HG02884 (cell line): Measurements from ENCODE around the gene ADGRL3.
"Not testable (repeated sequence)": the region's sequence is repeated elsewhere in the genome, so short reads cannot be mapped to it uniquely, and the experiment has no call there.

Source experiments
- ATAC-seq: cut with Tn5 transposase; IDR thresholded peaks from one replicate; pipeline ENCODE4 v1.9.1; 2021; ENCODE audit warnings: mild to moderate bottlenecking, moderate library complexity; ENCODE audit not compliant: unreplicated experiment

The ADGRL3 gene

GRCh38 chr4:61468024-61468720, 268.0 kb downstream of the ADGRL3 start:
- no peak for ATAC-seq

- ATAC-seq = no peak
Measured at GRCh38 chr4:61473306-61473705, 273.2 kb downstream of the ADGRL3 start.

DNA sequence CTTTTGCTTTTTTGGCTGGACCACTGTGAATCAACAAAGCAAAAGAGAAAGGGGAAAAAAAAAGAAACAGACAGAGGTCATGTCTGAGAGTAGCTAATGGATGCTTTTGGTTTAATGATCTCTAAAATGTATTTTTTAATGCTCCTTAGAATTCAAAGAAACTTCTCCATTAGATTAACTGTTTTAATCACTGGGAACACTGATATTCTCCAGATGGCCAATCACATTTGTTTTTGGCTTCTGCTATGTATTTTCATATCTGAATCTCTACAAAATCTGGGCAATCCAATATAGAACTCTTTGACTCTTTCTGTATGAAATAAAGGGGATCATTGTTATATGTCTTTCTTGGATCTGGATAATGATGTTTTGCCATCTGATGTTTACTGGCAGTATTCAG, 278.2 kb downstream of the ADGRL3 start:
- ATAC-seq = no peak

- ATAC-seq = no peak
Measured at GRCh38 chr4:61485056-61485455, 284.9 kb downstream of the ADGRL3 start.

DNA sequence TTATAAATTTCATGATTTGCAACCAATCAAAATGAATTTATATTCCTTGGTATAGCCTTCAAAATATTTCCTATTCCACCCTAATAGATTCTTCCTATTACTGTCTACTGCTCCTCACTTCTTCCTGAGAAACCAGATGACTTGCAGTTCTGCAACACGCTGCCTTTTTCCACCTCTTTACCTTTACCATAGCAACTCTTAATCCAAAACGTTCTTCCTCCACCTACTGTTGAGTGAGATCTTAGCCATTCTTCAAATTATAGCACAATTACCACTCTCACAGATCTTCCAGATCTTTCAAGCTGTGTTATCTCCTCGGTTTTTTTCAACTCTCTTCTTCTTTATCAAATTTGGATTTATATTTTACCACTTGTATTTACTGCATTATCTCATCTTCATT, 289.8 kb downstream of the ADGRL3 start:
- ATAC-seq = no peak

- ATAC-seq = no peak
Measured at GRCh38 chr4:61493041-61493440, 292.9 kb downstream of the ADGRL3 start.

DNA sequence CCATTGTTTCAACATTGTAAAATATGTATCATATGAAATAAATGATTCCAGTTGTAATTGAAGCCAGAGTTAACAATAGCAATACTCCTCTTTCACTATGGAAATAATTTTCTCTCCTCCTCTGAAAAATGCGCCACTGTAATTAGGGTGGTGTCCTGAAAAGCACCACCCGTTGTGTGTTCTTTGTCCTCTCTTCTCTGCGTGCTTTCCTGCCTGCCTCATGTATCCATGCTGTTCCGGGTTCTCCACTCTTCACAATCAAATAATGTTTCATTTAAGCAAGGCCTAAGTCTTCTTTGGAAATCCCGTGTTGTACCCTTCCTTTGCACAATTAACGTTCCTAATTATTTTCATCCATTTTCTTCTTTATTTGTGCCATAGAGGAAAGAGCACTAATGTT, 293.3 kb downstream of the ADGRL3 start:
- no peak for ATAC-seq

DNA sequence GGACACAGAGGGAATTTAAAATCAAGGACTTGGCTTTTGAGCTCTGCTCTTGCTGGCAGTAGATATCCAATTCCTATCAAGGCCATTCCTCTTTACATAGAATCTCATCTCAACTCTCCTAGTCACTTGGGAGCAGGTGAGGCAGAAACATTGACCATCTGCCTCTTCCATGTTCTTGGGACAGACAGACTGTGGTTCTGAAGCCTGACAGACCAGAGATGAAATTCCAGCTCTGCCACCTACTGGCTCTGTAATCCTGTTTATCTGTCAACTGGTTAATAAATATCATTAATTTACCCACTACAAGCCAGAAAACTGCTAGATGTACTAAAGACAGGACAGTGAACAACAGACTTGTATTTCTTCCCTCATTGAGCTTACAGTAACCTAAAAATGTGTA, 300.8 kb downstream of the ADGRL3 start:
- no peak for ATAC-seq

DNA sequence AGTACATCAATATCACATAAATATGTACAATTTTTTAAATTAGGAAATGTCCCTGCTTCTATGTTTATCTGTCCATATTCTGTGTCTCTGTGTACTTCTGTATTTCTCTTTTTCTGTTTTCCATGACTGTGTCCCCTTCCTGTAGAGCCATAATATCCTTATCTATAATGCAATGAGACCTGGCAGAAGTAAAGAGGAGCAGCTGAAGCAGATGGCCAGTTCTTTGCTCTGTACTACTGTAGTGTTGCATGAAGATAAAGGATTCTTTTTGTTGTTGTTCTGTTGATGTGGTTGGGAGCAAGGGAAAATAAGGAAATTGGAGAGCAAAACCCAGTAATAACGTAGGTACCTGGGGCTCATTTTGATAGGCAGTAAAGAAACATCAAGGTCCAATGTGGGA, 301.7 kb downstream of the ADGRL3 start:
- ATAC-seq = no peak

DNA sequence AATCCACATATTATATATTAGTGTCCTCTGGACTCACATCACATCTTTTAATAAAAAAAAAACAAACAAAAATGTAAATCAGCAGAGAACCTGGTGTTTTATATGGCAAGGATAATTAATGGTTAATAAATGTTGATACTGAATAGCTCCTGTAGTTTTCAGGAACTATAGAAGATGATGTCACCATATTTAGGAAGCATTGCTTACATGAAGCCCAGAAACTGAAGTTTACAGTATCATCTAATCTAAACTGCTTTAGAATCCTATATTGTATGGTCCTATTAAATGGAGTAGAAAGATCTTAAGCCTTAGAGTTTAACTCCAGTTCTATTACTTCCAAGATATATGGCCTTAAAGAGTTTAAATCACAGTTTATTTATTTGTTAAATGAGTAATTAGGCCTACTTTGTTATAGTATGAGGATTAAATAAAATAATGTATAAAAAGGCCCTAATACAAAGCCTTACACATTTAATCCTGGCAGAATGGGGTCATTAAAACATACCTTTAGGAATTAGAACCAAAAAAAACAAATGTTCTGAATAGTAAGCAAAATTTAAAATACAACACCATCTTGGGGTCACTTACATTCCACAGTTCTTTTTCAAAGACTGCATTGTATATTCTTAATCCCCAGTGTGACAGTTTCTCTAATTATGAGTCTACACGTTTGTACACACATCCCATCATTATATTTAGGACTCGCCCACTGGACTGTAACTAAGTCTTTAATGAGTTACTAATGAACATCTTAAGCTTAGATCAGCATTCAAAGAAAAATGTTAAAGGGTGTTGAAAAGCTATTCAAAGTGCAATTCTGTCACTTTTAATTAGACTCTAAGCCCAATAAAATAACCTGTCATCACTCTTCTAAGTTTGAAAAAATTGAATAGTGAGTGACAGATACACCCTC, 305.9 kb downstream of the ADGRL3 start:
- no peak for ATAC-seq

DNA sequence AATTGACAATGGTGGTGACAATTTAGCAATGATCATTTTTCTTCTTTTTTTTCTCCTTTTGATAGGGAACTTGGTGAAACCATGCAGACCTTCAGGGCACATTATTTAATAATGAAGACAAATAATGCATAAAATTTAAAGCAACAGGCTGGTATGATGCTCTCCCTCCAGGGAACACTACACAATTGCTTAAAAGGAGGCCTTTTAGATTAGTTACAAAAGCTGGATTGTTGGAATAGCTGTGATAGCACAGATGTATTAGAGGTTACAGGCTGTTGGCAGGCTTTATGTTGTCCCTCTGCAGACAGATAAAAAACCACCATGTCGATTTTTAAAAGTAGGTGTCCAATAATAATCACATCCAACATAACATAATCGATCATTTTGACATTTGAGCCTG, 307.0 kb downstream of the ADGRL3 start:
- no peak for ATAC-seq

DNA sequence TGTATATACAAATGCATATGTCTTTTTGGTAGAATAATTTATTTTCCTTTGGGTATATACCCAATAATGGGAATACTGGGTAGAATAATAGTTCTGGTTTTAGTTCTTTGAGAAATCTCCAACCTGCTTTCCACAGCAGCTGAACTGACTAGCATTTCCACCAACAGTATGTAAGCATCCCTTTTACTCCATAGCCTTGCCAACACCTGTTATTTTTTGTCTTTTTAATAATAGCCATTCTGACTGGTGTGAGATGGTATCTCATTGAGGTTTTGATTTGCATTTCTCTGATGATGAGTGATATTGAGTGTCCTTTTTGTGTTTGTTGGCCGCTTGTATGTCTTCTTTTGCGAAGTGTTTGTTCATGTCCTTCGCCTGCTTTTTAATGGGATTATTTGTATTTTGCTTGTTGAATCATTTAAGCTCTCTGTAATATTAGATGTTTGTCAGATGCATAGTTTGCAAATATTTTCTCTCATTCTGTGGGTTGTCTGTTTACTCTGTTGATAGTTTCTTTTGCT, 309.7 kb downstream of the ADGRL3 start:
- not testable (repeated sequence) for ATAC-seq

- no peak for ATAC-seq
Measured at GRCh38 chr4:61511716-61512488, 311.8 kb downstream of the ADGRL3 start.

DNA sequence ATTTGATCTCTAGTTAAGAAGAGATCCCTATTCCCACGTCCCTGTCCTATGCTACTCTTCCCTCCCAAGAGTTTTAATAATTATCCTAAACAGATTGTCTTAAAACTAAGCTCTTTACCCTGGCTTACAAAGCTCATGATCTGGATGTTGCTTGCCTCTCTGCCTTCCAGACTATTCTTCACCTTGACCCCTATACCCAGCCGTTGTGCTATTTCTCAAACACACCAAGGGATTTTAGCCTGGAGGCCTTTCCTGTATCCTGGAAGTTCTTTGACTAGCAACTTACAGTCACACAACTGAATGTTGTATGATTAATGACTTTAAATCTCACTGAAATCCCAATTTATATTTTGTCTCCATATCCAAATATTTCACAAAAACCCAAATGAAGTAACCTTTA, 314.9 kb downstream of the ADGRL3 start:
- no peak for ATAC-seq

- ATAC-seq = no peak
Measured at GRCh38 chr4:61517144-61517543, 317.0 kb downstream of the ADGRL3 start.

- no peak for ATAC-seq
Measured at GRCh38 chr4:61520166-61520565, 320.0 kb downstream of the ADGRL3 start.

DNA sequence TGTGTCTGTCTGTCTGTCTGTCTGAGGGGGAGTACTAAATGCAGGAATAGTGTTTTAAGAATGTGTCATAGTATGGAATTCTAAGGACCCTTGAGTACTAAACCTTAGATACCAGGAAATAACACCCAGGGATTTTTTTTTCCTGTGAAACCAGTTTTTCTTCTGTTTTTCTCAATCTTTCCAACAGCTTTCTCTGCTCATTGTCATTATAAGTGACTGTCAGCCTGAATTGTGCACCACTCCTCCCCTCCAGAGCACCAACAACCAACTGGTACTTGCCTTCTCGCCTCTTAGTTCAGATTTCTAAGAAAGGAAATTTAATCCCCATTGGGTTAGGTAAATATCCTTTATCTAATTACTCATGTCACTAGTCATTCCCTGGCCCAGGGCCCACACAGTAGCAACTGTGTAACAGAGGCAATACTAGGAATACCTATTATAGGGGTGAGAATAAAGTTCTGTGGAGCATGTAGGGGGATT, 320.6 kb downstream of the ADGRL3 start:
- ATAC-seq = no peak

DNA sequence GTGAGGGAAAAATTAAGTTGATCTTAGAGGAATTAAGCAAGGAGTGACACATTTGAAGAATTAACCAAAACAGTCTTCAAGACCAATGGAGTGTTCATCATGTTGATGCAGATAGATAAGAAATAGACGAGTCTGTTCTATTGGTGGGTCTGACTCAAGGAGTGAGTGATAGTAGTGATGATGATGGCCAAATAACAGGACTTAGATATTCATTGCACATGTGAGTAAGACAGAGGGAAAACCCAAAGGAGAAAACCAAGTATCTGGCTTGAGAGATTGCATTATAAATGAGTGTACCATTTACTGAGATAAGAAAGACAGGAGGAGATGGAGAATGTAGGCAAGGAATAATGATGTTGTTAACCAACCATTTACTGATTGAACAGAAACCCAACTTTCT, 321.3 kb downstream of the ADGRL3 start:
- ATAC-seq = no peak

DNA sequence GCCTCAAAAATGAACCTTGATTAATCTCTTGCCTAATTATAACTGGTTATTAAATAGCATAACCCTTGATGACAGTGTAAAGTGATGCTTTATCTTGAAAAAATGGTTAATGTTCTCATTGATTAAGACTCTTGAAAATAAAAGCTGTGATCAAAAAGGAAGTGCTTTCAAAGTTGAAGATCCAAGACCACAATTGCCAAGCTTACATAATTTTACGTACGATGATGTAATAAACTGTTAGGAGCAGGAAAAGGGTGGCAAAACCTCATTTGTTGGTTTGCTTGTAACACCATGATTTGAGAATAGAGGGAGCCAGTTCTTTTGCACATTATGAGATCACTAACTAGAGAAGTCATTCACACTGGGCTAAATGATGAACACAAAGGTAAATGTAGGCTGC, 322.2 kb downstream of the ADGRL3 start:
- ATAC-seq = no peak

DNA sequence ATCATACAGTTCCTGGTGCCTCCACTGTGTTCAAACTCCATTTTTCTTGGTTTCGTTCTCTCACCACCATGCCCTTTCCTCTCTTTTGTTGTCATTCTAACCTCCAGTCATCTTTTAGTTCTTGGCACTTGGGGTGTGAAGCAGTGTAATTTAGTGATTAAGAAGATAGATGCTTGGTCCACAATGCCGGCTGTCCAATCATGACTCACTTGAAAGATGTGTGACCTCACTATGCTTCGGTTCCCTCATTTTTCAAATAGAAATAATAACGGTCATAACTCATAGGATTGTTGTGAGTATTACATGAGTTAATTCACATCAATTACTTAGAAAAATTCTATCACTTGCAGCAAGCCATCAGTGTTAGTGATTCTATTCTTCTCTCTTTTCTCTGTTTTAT, 327.8 kb downstream of the ADGRL3 start:
- no peak for ATAC-seq

GRCh38 chr4:61528595-61528994, 328.5 kb downstream of the ADGRL3 start:
- no peak for ATAC-seq
